Adrenal gland (tissue), 5 donors: ENCODE results near the gene SLAMF9.

Experiments
- CTCF ChIP-seq, 6 experiments: fragments of 450-650 bp in 4 of 6; fragments of 200-600 bp in 2 of 6; sonication (generic) in 1 of 6; IDR thresholded peaks; 1 replicate in 5 of 6; 2 replicates in 1 of 6; pipeline versions ENCODE4 v1.5.1 to v1.8.0; 2016 to 2021; ENCODE audit warnings: antibody characterized with exemption in 6 of 6, mild to moderate bottlenecking in 2 of 6, moderate library complexity in 1 of 6
- POLR2A ChIP-seq, 2 donors: fragments of 450-650 bp; IDR thresholded peaks; one replicate each; pipeline ENCODE4 v1.6.1; 2017; ENCODE audit warnings: antibody characterized with exemption in 2 of 2, mild to moderate bottlenecking in 2 of 2, moderate library complexity in 1 of 2
- donor health status: DM: no; HTN: no; CAD: no.

- TF ChIP-seq CTCF (IDR thresholded peaks at IDR 0.05) (no peak), POLR2A (IDR thresholded peaks at IDR 0.05) (no peak)
Measured at GRCh38 chr1:159927849-159928431, 26.1 kb downstream of the SLAMF9 start.
